Kidney capillary endothelial cell (primary cell): ENCODE measurements around the gene NLRP6.
"Not testable (repeated sequence)": the region's sequence is repeated elsewhere in the genome, so short reads cannot be mapped to it uniquely, and the experiment has no call there.

Source experiments
- DNase-seq: peaks from one replicate; pipeline ENCODE4 v3.0.0-alpha.2; 2018; ENCODE audit warnings: low spot score

NLRP6 gene

GRCh38 chr11:325796-326591 is 47.8 kb downstream of the NLRP6 start:
- DNase-seq: no peak

DNA sequence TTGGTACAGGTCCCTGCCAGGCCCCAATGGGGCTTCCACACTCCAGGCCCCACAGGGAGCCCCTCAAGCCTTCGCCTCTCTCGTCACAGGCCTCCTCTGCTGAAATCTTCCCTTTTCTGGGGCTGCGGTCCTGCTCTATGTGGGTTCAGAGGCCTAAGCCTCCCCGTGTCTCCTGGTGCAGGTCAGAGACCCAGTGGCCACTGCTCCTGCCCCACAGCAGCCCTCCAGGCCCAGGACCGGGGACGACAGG is 48.3 kb downstream of the NLRP6 start:
- DNase-seq: no peak

DNA sequence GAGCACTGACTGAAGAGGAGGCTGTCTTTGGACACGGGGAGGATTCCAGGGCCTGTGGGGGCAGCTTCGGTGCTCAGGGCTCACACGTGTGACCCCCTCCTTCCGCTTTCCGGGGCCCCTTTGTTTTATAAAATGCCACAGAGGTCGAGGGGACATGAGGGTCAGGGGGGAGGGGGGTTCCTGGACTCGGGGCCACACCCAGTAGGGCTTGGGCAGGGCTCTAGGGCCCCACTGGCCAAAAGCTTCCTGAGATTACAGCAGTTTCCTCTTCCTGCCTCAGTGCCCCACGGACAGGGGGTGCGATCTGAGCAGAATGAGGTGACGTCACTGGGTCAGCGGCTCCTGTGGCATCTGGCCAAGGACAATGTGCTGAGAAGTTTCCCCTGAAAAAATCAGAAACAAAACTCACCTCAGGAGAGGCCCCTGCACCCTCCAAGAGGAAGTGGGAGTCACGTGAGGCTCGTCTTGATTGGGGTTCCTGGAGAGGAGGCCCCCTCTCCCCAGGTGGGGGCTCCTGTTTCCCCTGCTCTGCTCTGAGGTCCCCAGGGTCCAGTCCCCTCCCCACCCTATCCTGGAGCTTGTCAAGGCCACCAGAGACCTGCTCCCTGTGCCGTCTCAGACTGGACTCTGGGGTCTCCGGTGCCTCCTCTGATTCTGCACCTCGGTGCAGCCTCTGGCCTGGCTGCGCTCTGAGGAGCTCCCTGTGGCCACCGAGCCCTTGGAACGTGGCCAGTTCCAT is 48.8 kb downstream of the NLRP6 start:
- peak; percentile 56 for DNase-seq

- no peak for DNase-seq
Measured at GRCh38 chr11:327581-327923, 49.3 kb downstream of the NLRP6 start.

- DNase-seq: no peak
Measured at GRCh38 chr11:328012-328411, 49.8 kb downstream of the NLRP6 start.

DNA sequence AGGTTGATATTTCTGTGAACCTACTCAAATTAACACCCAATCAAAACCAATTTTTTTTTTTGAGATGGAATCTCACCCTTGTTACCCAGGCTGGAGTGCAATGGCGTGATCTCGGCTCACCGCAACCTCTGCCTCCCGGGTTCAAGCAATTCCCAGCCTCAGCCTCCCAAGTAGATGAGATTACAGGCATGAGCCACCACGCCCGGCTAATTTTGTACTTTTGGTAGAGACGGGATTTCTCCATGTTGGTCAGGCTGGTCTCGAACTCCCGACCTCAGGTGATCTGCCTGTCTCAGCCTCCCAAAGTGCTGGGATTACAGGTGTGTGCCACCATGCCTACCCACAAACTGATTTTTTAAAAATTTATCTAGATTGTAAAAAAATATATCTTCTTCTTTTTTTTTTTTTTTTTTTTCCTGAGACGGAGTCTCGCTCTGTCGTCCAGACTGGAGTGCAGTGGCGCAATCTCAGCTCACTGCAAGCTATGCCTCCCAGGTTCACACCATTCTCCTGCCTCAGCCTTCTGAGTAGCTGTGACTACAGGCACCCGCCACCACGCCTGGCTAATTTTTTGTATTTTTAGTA is 50.4 kb downstream of the NLRP6 start:
- not testable (repeated sequence) for DNase-seq

DNA sequence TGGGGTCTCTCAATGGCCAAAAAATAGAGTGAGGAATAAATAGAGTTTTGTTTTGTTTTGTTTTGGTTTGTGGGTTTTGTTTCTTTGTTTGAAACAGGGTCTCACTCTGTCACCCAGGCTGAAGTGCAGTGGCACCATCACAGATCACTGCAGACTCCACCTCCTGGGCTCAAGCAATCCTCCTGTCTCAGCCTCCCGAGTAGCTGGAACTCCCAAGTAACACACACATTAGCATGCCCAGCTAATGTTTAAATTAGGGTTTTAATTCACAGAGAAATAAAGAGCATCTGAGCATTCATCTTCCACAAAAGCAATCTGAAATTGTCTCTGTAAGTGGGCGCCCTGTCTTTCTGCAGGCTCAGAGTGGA is 51.7 kb downstream of the NLRP6 start:
- DNase-seq: no peak

- no peak for DNase-seq
Measured at GRCh38 chr11:330307-330693, 52.1 kb downstream of the NLRP6 start.

- no peak for DNase-seq
Measured at GRCh38 chr11:330694-331357, 52.6 kb downstream of the NLRP6 start.

- DNase-seq: no peak
Measured at GRCh38 chr11:331358-332060, 53.3 kb downstream of the NLRP6 start.

GRCh38 chr11:332651-333480 is 54.7 kb downstream of the NLRP6 start:
- DNase-seq: no peak

DNA sequence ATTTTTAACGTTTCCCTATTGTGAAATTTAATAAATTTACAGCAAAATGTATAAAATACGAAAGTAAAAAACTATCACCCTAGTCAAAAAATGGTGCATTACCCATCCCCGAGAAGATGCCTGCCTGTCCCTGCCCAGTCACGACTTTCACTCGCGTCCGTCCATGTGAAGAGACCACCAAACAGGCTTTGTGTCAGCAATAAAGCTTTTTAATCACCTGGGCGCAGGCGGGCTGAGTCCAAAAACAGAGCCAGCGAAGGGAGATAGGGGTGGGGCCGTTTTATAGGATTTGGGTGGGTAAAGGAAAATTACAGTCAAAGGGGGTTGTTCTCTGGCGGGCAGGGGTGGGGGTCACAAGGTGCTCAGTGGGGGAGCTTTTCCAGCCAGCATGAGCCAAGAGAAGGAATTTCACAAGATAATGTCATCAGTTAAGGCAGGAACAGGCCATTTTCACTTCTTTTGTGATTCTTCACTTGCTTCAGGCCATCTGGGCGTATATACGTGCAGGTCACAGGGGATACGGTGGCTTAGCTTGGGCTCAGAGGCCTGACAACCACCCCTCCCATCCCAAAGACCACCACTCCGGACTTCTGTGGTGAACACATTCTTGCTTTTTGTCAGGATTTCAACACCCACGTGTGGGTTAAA is 55.5 kb downstream of the NLRP6 start:
- not testable (repeated sequence) for DNase-seq

DNA sequence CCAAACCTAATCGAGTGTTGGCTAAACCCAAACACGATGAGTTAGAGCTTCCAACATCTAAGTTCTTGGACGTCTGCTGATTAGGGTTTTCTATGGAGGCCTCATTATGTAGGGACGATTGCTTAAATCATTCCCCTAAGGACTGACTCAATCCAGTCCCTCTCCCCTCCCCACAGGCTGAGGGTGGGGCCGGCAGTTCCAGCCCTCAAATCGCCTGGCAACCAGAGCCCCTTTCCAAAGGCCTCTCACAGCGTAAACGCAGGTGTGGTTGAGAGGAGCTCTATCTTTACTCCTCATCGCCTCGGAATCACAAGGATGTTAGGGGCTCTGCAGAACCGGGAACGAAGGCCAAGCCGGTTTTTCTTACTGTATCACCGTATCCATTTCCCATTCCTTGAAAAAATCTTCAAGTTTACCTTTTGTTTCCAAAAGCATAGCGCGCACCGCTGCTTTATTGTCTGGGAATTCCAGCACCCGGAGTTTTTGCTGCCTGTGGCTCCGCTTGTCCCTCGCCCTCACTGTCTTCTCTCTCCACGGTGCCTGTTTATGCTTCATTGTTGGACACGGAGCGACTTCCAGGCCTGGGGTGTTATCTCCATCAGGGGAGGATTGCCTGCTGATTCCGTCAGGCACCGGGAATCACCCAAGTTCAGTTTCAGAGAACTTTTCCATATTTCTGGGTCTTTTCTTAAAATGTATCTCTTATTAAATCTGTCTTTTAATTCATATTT is 56.2 kb downstream of the NLRP6 start:
- no peak for DNase-seq
